ENCODE data around the gene LYRM1.
"Not testable (repeated sequence)": the region's sequence is repeated elsewhere in the genome, so short reads cannot be mapped to it uniquely, and the experiment has no call there.

LYRM1 gene

GRCh38 chr16:20940871-20941635, 40.5 kb downstream of the LYRM1 start:
- H3K36me3 ChIP-seq: no peaks in the 10 kb centered on the region
- no peaks in the 10 kb centered on the region; the same call in 1 of the 2 replicates for H3K27me3 ChIP-seq
- no peaks in the 10 kb centered on the region for H3K4me1 ChIP-seq
- H3K4me3 ChIP-seq (ENCODE audit: low read depth, low read length): no peak overlapping the region
- DNase-seq: no peak
- H3K9me3 ChIP-seq: no peaks in the 10 kb centered on the region
- TF ChIP-seq, protein P1, sequence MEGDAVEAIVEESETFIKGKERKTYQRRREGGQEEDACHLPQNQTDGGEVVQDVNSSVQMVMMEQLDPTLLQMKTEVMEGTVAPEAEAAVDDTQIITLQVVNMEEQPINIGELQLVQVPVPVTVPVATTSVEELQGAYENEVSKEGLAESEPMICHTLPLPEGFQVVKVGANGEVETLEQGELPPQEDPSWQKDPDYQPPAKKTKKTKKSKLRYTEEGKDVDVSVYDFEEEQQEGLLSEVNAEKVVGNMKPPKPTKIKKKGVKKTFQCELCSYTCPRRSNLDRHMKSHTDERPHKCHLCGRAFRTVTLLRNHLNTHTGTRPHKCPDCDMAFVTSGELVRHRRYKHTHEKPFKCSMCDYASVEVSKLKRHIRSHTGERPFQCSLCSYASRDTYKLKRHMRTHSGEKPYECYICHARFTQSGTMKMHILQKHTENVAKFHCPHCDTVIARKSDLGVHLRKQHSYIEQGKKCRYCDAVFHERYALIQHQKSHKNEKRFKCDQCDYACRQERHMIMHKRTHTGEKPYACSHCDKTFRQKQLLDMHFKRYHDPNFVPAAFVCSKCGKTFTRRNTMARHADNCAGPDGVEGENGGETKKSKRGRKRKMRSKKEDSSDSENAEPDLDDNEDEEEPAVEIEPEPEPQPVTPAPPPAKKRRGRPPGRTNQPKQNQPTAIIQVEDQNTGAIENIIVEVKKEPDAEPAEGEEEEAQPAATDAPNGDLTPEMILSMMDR (IDR thresholded peaks at IDR 0.05; ENCODE audit: low read depth, low read length): no peak

DNA sequence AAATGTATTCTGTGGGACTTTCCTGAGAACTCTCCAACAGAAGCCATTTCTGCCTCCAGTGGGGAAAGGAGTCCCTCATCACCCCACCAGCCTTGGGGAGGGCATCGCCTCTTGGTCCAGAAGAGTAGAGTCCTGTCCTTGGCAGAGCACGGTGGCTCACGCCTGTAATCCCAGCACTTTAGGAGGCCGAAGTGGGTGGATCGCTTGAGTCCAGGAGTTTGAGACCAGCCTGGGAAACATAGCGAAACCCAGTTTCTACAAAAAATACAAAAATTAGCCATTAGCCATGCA, 41.0 kb downstream of the LYRM1 start:
- Histone ChIP-seq H3K27me3 (no peaks in the 10 kb centered on the region; the same call in 1 of the 2 replicates), H3K4me3 (ENCODE audit: low read depth, low read length) (no peak overlapping the region), H3K4me1 (no peaks in the 10 kb centered on the region), H3K36me3 (no peaks in the 10 kb centered on the region), H3K9me3 (no peaks in the 10 kb centered on the region)
- TF ChIP-seq, protein P1 (IDR thresholded peaks at IDR 0.05; ENCODE audit: low read depth, low read length): no peak
- no peak for DNase-seq

DNA sequence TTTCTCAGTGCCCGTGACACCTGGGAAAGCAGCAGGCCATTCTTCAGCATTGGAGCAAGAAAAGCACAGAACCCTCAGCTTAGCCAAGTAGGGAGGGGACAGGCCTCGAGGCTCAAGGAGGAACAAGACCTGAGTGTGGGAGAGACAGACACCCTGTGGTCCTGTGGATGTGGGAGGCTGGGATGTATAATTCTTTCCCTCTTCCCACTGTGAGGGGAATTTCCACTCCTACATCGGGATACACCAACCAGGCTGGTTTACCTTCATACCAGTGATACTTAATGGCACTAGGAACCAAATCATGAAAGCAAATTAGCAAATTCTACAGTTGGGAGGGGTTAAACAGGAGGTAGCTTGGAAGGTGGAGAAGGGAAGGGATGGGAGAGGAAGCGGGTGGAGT, 41.7 kb downstream of the LYRM1 start:
- no peak overlapping the region for H3K4me3 ChIP-seq (ENCODE audit: low read depth, low read length)
- H3K36me3 ChIP-seq: no peaks in the 10 kb centered on the region
- H3K4me1 ChIP-seq: no peaks in the 10 kb centered on the region
- H3K27me3 ChIP-seq: no peaks in the 10 kb centered on the region
- no peaks in the 10 kb centered on the region for H3K9me3 ChIP-seq
- DNase-seq: no peak
- TF ChIP-seq, protein P1 (IDR thresholded peaks at IDR 0.05; ENCODE audit: low read depth, low read length): no peak

- Histone ChIP-seq H3K4me1 (no peaks in the 10 kb centered on the region), H3K27me3 (no peaks in the 10 kb centered on the region), H3K4me3 (ENCODE audit: low read depth, low read length) (no peak overlapping the region), H3K36me3 (no peaks in the 10 kb centered on the region), H3K9me3 (no peaks in the 10 kb centered on the region)
- TF ChIP-seq, protein P1 (IDR thresholded peaks at IDR 0.05; ENCODE audit: low read depth, low read length): no peak
- DNase-seq: peak; percentile 13
These were observed 44.4 kb downstream of the LYRM1 start for GRCh38 chr16:20944861-20945574.

DNA sequence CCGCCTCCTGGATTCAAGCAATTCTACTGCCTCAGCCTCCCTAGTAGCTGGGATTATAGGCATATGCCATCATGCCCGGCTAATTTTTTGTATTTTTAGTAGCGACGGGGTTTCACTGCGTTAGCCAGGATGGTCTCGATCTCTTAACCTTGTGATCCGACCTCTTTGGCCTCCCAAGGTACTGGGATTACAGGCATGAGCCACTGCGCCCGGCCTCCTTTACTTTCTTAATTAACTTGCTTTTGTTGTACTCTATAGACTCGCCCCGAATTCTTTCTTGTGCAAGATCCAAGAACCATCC, 45.0 kb downstream of the LYRM1 start:
- H3K9me3 ChIP-seq; H3K27me3 ChIP-seq; DNase-seq; H3K4me3 ChIP-seq (ENCODE audit: low read depth, low read length); H3K4me1 ChIP-seq; H3K36me3 ChIP-seq: not testable (repeated sequence)

- TF ChIP-seq, protein P1 (IDR thresholded peaks at IDR 0.05; ENCODE audit: low read depth, low read length): no peak
- no peak overlapping the region for H3K4me3 ChIP-seq (ENCODE audit: low read depth, low read length)
- H3K4me1 ChIP-seq: no peaks in the 10 kb centered on the region
- no peaks in the 10 kb centered on the region for H3K27me3 ChIP-seq
- H3K36me3 ChIP-seq: no peaks in the 10 kb centered on the region
- DNase-seq: no peak
- no peaks in the 10 kb centered on the region for H3K9me3 ChIP-seq
These were observed 45.6 kb downstream of the LYRM1 start for GRCh38 chr16:20946015-20946629.
